Measurements from ENCODE around the gene THRB. TPM values are rescaled to one million over a fixed set of nuclear protein-coding genes. Genes with fewer than 3 reads are reported as not detected.
A peak's percentile ranks its signal among the peaks of the same experiment; 100 is the strongest.

The THRB gene
- total RNA-seq, 6 experiments from 2014 or later: 14.5 to 29.5 (median 17.3) TPM

- DNase-seq: no peak
- Histone ChIP-seq H3K36me3 (no peaks in the 10 kb centered on the region), H3K27me3 (no peaks in the 10 kb centered on the region), H3K4me3 (no peak overlapping the region), H3K4me1 (no peaks in the 10 kb centered on the region), H3K9me3 (no peaks in the 10 kb centered on the region), H3K27ac (no peak overlapping the region)
- ATAC-seq: no peak
- intact Hi-C loops (cut with DNase I): no loop called here
- 100% methylated on average over 1 of the region's 1 CpG for WGBS (ENCODE audit: insufficient coverage, low coverage, low lambda C conversion rate, missing lambda C conversion rate)
- TF ChIP-seq CTCF (IDR thresholded peaks at IDR 0.05) (no peak), POLR2A (IDR thresholded peaks at IDR 0.05) (no peak)
Observed at GRCh38 chr3:24117508-24117907, 377.1 kb downstream of the THRB start.

DNA sequence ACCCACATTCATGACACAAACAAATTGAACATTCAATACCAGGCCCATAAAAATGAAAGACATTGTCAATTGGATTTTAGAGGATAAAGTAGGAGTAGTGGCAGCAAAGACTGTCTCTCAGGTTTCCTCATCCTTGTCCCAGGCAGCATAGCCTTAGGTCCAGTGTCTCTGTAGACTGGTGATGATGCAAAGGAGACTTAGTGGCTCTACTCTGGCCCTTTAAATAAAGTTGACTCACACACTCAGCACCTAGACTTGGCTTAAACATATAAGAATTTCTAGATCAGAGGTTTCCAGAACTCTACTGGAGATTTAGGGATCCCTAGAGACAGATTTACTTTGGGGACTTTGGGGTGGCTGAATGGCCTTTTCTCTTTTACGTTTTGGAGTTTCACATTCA, 382.9 kb downstream of the THRB start:
- no peaks in the 10 kb centered on the region for H3K36me3 ChIP-seq
- WGBS (ENCODE audit: insufficient coverage, low coverage, low lambda C conversion rate, missing lambda C conversion rate): 63% methylated on average over 1 of the region's 1 CpG
- H3K4me1 ChIP-seq: no peaks in the 10 kb centered on the region
- no peaks in the 10 kb centered on the region for H3K27me3 ChIP-seq
- TF ChIP-seq CTCF (IDR thresholded peaks at IDR 0.05): no peak
- TF ChIP-seq POLR2A (IDR thresholded peaks at IDR 0.05): no peak
- DNase-seq: no peak
- intact Hi-C loops (cut with DNase I): no loop called here
- no peak for ATAC-seq
- H3K9me3 ChIP-seq: no peaks in the 10 kb centered on the region
- no peak overlapping the region for H3K27ac ChIP-seq
- H3K4me3 ChIP-seq: no peak overlapping the region

DNA sequence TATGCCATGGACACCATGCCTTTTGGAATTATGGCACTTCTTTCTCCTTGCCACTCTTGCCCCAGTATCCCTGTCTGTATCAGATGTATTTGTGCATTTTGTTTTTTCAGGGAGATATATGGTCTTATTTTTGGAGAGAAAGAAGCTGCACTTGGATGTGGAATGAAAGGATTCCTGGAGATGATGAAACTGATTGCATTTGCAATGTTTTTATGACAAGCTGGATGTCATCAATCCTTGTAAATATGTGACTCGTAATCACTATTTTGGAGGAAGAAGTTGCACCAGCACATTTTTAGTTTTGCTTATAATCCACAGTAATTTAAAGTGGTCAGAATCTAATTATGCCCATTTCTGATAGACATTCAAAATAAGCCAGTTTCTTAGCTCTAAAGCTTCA, 384.6 kb downstream of the THRB start:
- no peak overlapping the region for H3K27ac ChIP-seq
- no peaks in the 10 kb centered on the region for H3K9me3 ChIP-seq
- ATAC-seq (no peak), DNase-seq (no peak)
- no peaks in the 10 kb centered on the region for H3K27me3 ChIP-seq
- intact Hi-C loops (cut with DNase I): no loop called here
- no peaks in the 10 kb centered on the region for H3K36me3 ChIP-seq
- TF ChIP-seq CTCF (IDR thresholded peaks at IDR 0.05) (no peak), POLR2A (IDR thresholded peaks at IDR 0.05) (no peak)
- H3K4me1 ChIP-seq: no peaks in the 10 kb centered on the region
- 44% methylated on average over 1 of the region's 1 CpG for WGBS (ENCODE audit: insufficient coverage, low coverage, low lambda C conversion rate, missing lambda C conversion rate)
- no peak overlapping the region for H3K4me3 ChIP-seq

DNA sequence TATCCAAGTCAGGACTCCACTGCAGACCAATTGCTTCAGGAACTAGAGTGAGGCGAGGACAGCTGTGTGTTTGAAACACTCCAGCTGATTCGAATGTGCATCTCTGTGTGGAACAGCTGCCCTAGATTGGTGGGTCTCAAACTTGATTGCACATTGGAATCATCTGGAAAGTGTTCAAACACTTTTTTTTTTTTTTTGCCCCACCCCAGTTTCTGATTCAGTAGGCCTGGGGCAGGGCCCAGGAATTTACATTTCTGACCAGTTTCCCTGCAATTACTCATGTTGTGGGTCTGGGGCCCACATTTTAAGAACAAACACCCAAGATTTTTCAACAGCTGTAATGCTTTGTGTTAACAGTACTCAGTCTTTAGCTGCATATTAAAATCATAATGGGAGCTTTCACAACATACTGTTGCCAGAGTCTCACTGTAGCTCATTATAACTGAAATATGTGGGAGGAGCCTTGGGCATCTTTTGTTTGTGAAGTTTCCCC, 392.9 kb downstream of the THRB start:
- DNase-seq: no peak
- Histone ChIP-seq H3K9me3 (no peaks in the 10 kb centered on the region), H3K27me3 (no peaks in the 10 kb centered on the region), H3K4me3 (no peak overlapping the region), H3K36me3 (no peaks in the 10 kb centered on the region), H3K4me1 (peaks cover 0 to 5% (median 0%) of the 10 kb centered on the region in 4 donors), H3K27ac (peak overlapping the region in 2 of 3 donors; percentile 41 to 57)
- intact Hi-C loops (cut with DNase I): no loop called here
- no peak for ATAC-seq
- 100% methylated on average over 2 of the region's 2 CpGs for WGBS (ENCODE audit: insufficient coverage, low coverage, low lambda C conversion rate, missing lambda C conversion rate)
- TF ChIP-seq CTCF (IDR thresholded peaks at IDR 0.05): no peak
- no peak for TF ChIP-seq POLR2A (IDR thresholded peaks at IDR 0.05)
